ENCODE measurements around the gene SETD1B.
A peak's percentile ranks its signal among the peaks of the same experiment; 100 is the strongest.
"Not testable (repeated sequence)": the region's sequence is repeated elsewhere in the genome, so short reads cannot be mapped to it uniquely, and the experiment has no call there.

Gene SETD1B

GRCh38 chr12:121828306-121828705 lies 24.5 kb downstream of the SETD1B start:
- DNase-seq, result no peak

GRCh38 chr12:121828826-121829225 lies 25.0 kb downstream of the SETD1B start:
- DNase-seq, result no peak

GRCh38 chr12:121829250-121829918 lies 25.6 kb downstream of the SETD1B start:
- DNase-seq, result no peak

GRCh38 chr12:121830134-121830533 lies 26.3 kb downstream of the SETD1B start:
- no peak for DNase-seq

GRCh38 chr12:121830588-121831265 lies 26.9 kb downstream of the SETD1B start:
- no peak for DNase-seq

GRCh38 chr12:121831571-121832245 lies 27.9 kb downstream of the SETD1B start:
- DNase-seq, result no peak

- DNase-seq, result no peak
These were observed 33.9 kb downstream of the SETD1B start for GRCh38 chr12:121837680-121838079.

- no peak for DNase-seq
These were observed 34.3 kb downstream of the SETD1B start for GRCh38 chr12:121838126-121838525.

- DNase-seq, result peak; percentile 100
These were observed 35.5 kb downstream of the SETD1B start for GRCh38 chr12:121839106-121839992.

- DNase-seq, result no peak
These were observed 36.4 kb downstream of the SETD1B start for GRCh38 chr12:121839993-121840761.

- no peak for DNase-seq
These were observed 39.6 kb downstream of the SETD1B start for GRCh38 chr12:121843236-121843982.

- DNase-seq, result no peak
These were observed 41.9 kb downstream of the SETD1B start for GRCh38 chr12:121845701-121846100.

GRCh38 chr12:121849211-121849610 lies 45.4 kb downstream of the SETD1B start:
- DNase-seq, result no peak

- no peak for DNase-seq
These were observed 45.9 kb downstream of the SETD1B start for GRCh38 chr12:121849665-121850064.

GRCh38 chr12:121852392-121852791 lies 48.6 kb downstream of the SETD1B start:
- DNase-seq, result not testable (repeated sequence)

GRCh38 chr12:121857322-121858246 lies 53.8 kb downstream of the SETD1B start:
- no peak for DNase-seq

- no peak for DNase-seq
These were observed 54.5 kb downstream of the SETD1B start for GRCh38 chr12:121858318-121858661.

- DNase-seq, result no peak
These were observed 55.1 kb downstream of the SETD1B start, which contains the start of gene HPD for GRCh38 chr12:121858662-121859572. Gene HPD (minus strand): TSS chr12:121858859. CDS start chr12:121858823, 36 bp downstream.

GRCh38 chr12:121860257-121860656 lies 56.4 kb downstream of the SETD1B start:
- no peak for DNase-seq

Measured in activated T-cell treated with anti-CD3 and anti-CD28 coated beads, Interleukin-2, amount 50 U/mL, for 1 hour (primary cell).